IPS-18a (cell line): Measurements from ENCODE around the gene ZYG11B.
"Not testable (repeated sequence)": the region's sequence is repeated elsewhere in the genome, so short reads cannot be mapped to it uniquely, and the experiment has no call there.

Source experiments
- H3K27ac ChIP-seq: one replicate; pipeline ENCODE4 v1.5.1; 2013; ENCODE audit warnings: low read length
- H3K27me3 ChIP-seq: one replicate; pipeline ENCODE4 v1.6.1; 2013; ENCODE audit warnings: mild to moderate bottlenecking, low read length; ENCODE audit not compliant: control insufficient read depth, insufficient read depth
- H3K36me3 ChIP-seq: one replicate; pipeline ENCODE4 v1.6.1; 2013; ENCODE audit warnings: low read depth, low read length; ENCODE audit not compliant: control insufficient read depth
- H3K4me1 ChIP-seq: one replicate; pipeline ENCODE4 v1.6.1; 2013; ENCODE audit warnings: low read depth, low read length; ENCODE audit not compliant: control insufficient read depth
- H3K4me3 ChIP-seq: one replicate; pipeline ENCODE4 v1.5.1; 2013; ENCODE audit warnings: low read length
- H3K9ac ChIP-seq: one replicate; pipeline ENCODE4 v1.6.1; 2013; ENCODE audit warnings: mild to moderate bottlenecking, low read length, moderate library complexity
- H3K9me3 ChIP-seq: one replicate; pipeline ENCODE4 v1.6.1; 2013; ENCODE audit warnings: low read depth, low read length; ENCODE audit not compliant: control insufficient read depth

ZYG11B gene

GRCh38 chr1:52726265-52727113 lies at the start of gene ZYG11B:
TSS of gene ZYG11B (plus strand) at chr1:52726453. CDS start at chr1:52726654, 201 bp downstream.
- Histone ChIP-seq H3K36me3 (no peaks in the 10 kb centered on the region), H3K4me3 (peak within 1 kb of the TSS; percentile 92), H3K27ac (no peak within 1 kb of the TSS), H3K4me1 (peaks cover 4% of the 10 kb centered on the region), H3K27me3 (no peaks in the 10 kb centered on the region), H3K9me3 (no peaks in the 10 kb centered on the region), H3K9ac (peak within 1 kb of the TSS; percentile 70)

- Histone ChIP-seq H3K27ac (no peak overlapping the region), H3K27me3 (no peaks in the 10 kb centered on the region), H3K36me3 (no peaks in the 10 kb centered on the region), H3K9me3 (no peaks in the 10 kb centered on the region), H3K9ac (no peak overlapping the region), H3K4me3 (no peak overlapping the region), H3K4me1 (peaks cover 7% of the 10 kb centered on the region)
Measured at GRCh38 chr1:52677076-52677806, 49.0 kb upstream of the ZYG11B start.

- no peaks in the 10 kb centered on the region for H3K36me3 ChIP-seq
- no peaks in the 10 kb centered on the region for H3K27me3 ChIP-seq
- no peak overlapping the region for H3K9ac ChIP-seq
- H3K4me3 ChIP-seq, result no peak overlapping the region
- H3K9me3 ChIP-seq, result no peaks in the 10 kb centered on the region
- H3K4me1 ChIP-seq, result peaks cover 7% of the 10 kb centered on the region
- no peak overlapping the region for H3K27ac ChIP-seq
Measured at GRCh38 chr1:52679048-52679447, 47.2 kb upstream of the ZYG11B start.

- Histone ChIP-seq H3K27ac (no peak overlapping the region), H3K9ac (no peak overlapping the region)
Measured at GRCh38 chr1:52679498-52679897, 46.8 kb upstream of the ZYG11B start.

DNA sequence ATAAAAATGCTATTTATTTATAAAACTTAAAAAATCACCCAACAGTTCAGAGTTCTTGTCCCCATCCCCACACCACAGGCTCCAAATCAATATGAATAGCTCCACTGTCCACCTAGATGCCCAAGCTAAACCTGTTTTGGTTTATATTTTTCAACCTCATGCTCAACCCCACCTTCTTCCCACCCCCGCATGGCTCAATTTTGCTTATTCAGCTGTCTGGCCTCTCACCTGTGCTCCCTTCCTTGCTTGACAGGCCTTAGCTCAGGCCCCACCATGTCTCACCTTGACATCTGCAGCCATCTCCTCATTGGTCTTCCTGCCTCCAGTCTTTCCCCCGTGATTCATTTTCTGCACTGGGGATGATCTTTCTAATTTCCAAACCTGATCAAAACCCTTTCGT lies 45.9 kb upstream of the ZYG11B start:
- H3K27me3 ChIP-seq, result no peaks in the 10 kb centered on the region
- H3K4me1 ChIP-seq, result peaks cover 2% of the 10 kb centered on the region
- no peak overlapping the region for H3K9ac ChIP-seq
- H3K9me3 ChIP-seq, result no peaks in the 10 kb centered on the region
- no peak overlapping the region for H3K4me3 ChIP-seq
- no peak overlapping the region for H3K27ac ChIP-seq
- H3K36me3 ChIP-seq, result peaks cover 7% of the 10 kb centered on the region

More at GRCh38 chr1:52679498-52679897, 46.8 kb upstream of the ZYG11B start:
- no peaks in the 10 kb centered on the region for H3K9me3 ChIP-seq
- H3K4me3 ChIP-seq, result no peak overlapping the region
- peaks cover 7% of the 10 kb centered on the region for H3K4me1 ChIP-seq
- no peaks in the 10 kb centered on the region for H3K36me3 ChIP-seq
- H3K27me3 ChIP-seq, result no peaks in the 10 kb centered on the region

- no peak overlapping the region for H3K27ac ChIP-seq
- H3K4me1 ChIP-seq, result peaks cover 2% of the 10 kb centered on the region
- no peaks in the 10 kb centered on the region for H3K9me3 ChIP-seq
- H3K9ac ChIP-seq, result no peak overlapping the region
- no peaks in the 10 kb centered on the region for H3K27me3 ChIP-seq
- no peak overlapping the region for H3K4me3 ChIP-seq
- peaks cover 8% of the 10 kb centered on the region for H3K36me3 ChIP-seq
Measured at GRCh38 chr1:52681136-52681535, 45.1 kb upstream of the ZYG11B start.

DNA sequence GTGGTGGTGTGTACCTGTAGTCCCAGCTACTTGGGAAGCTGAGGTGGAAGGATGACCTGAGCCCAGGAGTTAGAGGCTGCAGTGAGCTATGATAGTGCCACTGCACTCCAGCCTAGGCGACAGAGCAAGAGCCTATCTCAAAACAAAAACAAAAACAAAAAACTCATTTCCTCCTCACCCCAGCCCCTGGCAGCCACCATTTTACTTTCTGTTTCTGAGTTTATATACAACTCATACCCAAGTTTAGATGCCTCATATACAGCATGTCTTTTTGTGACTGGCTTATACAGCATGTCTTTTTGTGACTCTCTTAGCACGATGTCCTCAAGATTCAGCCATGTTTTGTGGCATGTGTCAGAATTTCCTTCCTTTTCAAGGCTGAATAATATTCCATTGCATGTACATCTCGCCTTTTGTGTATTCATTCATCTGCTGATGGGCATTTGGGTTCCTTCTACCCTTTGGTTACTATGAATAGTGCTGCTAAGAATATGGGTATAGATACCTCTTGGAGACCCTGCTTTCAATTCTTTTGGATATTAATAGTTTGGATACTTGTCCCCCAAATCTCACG lies 42.8 kb upstream of the ZYG11B start:
- Histone ChIP-seq H3K9ac (no peak overlapping the region), H3K27ac (no peak overlapping the region), H3K9me3 (no peaks in the 10 kb centered on the region), H3K36me3 (peaks cover 23% of the 10 kb centered on the region), H3K27me3 (no peaks in the 10 kb centered on the region), H3K4me1 (peaks cover 2% of the 10 kb centered on the region), H3K4me3 (no peak overlapping the region)

GRCh38 chr1:52684545-52684944 lies 41.7 kb upstream of the ZYG11B start:
- H3K9me3 ChIP-seq, result no peaks in the 10 kb centered on the region
- no peak overlapping the region for H3K4me3 ChIP-seq
- H3K27me3 ChIP-seq, result no peaks in the 10 kb centered on the region
- no peak overlapping the region for H3K9ac ChIP-seq
- H3K27ac ChIP-seq, result no peak overlapping the region
- peaks cover 25% of the 10 kb centered on the region for H3K36me3 ChIP-seq
- peaks cover under 1% of the 10 kb centered on the region for H3K4me1 ChIP-seq

DNA sequence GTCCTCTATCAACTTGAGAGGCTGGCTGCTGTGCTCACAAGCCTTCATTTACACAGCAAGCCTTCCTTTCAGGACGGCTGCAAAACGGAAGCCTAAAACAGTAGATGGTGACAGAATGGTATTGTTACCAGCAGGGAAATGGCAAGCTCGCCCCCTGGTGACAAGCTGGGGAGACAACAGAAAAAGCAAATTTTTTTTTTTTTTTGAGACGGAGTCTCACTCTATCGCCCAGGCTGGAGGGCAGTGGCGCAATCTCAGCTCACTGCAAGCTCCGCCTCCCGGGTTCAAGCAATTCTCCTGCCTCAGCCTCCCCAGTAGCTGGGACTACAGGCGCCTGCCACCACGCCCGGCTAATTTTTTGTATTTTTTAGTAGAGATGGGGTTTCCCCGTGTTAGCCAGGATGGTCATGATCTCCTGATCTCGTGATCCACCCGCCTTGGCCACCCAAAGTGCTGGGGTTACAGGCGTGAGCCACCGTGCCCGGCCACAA lies 39.9 kb upstream of the ZYG11B start:
- not testable (repeated sequence) for H3K27me3 ChIP-seq, H3K4me3 ChIP-seq, H3K4me1 ChIP-seq, H3K27ac ChIP-seq, H3K9me3 ChIP-seq, H3K9ac ChIP-seq
- H3K36me3 ChIP-seq, result peaks cover 36% of the 10 kb centered on the region

GRCh38 chr1:52686830-52687229 lies 39.4 kb upstream of the ZYG11B start:
- Histone ChIP-seq H3K9ac (no peak overlapping the region), H3K36me3 (peaks cover 39% of the 10 kb centered on the region), H3K4me1 (no peaks in the 10 kb centered on the region), H3K9me3 (no peaks in the 10 kb centered on the region), H3K27ac (no peak overlapping the region), H3K27me3 (no peaks in the 10 kb centered on the region), H3K4me3 (no peak overlapping the region)

- Histone ChIP-seq H3K9me3 (no peaks in the 10 kb centered on the region), H3K4me1 (no peaks in the 10 kb centered on the region), H3K9ac (no peak overlapping the region), H3K27me3 (no peaks in the 10 kb centered on the region), H3K27ac (no peak overlapping the region), H3K4me3 (no peak overlapping the region), H3K36me3 (peaks cover 42% of the 10 kb centered on the region)
Measured at GRCh38 chr1:52691821-52692220, 34.4 kb upstream of the ZYG11B start.
